Mammary epithelial cell (primary cell): ENCODE data around the gene THRA.

Source experiments
- EZH2 ChIP-seq: IDR thresholded peaks from 2 replicates; pipeline ENCODE4 v1.6.1; 2012; ENCODE audit warnings: low read length, inconsistent platforms, borderline replicate concordance
- TF ChIP-seq, protein P1 (sequence below), 2 donors: IDR thresholded peaks in 1 of 2; conservative IDR thresholded peaks in 1 of 2; 2 replicates each; pipeline ENCODE4 v1.5.1; 2011 to 2012; ENCODE audit warnings: inconsistent platforms in 2 of 2, low read length in 2 of 2, mild to moderate bottlenecking in 2 of 2, control low read depth in 1 of 2, low read depth in 1 of 2; ENCODE audit not compliant: insufficient read depth in 1 of 2; ENCODE audit errors: extremely low read depth in 1 of 2

DNA sequence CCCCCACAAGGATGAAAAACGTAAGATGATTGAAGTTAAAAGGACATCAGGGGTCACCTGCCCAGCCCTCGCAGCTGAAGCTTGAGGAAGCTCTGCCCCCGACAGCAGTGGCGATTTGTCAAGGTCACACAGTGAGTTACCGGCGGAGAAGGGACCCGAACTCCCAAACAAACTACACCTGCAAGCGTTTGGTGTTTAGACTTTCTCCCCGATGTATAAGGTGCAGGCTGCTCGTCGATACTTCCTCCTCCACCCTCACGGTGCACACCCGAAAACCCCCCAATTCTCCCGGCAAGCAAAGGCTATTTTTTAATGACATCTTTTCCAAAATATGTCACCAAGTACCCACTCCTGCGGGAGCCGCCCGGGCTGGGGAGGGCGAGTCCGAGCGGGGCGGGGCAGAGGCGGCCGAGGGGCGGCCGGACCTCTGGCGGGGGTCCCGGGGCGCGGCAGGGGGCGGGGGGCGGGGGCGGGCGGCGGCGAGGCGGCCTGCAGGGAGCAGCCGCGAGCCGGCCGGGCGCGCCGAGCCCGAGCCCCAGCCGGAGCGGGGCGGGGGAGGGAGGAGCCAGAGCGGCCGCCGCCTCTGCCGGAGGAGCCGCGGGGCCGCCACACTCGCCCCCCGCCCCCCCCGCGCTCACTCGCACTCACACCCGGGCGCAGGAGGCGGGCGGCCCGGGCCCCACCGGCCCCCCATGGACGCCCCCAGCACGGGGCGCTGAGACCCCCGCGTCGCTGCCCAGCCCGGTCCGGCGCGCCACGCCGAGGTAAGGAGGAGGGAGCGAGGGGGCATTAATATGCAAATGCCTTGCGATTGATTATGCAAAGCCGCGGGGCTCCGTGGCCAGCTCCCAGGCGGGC, at the start of gene THRA:
- TF ChIP-seq, protein P1, sequence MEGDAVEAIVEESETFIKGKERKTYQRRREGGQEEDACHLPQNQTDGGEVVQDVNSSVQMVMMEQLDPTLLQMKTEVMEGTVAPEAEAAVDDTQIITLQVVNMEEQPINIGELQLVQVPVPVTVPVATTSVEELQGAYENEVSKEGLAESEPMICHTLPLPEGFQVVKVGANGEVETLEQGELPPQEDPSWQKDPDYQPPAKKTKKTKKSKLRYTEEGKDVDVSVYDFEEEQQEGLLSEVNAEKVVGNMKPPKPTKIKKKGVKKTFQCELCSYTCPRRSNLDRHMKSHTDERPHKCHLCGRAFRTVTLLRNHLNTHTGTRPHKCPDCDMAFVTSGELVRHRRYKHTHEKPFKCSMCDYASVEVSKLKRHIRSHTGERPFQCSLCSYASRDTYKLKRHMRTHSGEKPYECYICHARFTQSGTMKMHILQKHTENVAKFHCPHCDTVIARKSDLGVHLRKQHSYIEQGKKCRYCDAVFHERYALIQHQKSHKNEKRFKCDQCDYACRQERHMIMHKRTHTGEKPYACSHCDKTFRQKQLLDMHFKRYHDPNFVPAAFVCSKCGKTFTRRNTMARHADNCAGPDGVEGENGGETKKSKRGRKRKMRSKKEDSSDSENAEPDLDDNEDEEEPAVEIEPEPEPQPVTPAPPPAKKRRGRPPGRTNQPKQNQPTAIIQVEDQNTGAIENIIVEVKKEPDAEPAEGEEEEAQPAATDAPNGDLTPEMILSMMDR (conservative IDR thresholded peaks at IDR 0.05 in 1 of 2, IDR thresholded peaks at IDR 0.05 in 1 of 2; ENCODE audit: extremely low read depth in 1 of 2, insufficient read depth in 1 of 2, low read depth in 1 of 2, low read length in 2 of 2) = peak in 1 of 2 donors; percentile 13
- TF ChIP-seq EZH2 = no peak
